Stimulated activated CD8-positive, alpha-beta memory T cell treated with anti-CD3 and anti-CD28 coated beads, Interleukin-7, amount 100 ng/mL, for 1 hour (primary cell): ENCODE data around the gene PRELID1.
"Not testable (repeated sequence)": the region's sequence is repeated elsewhere in the genome, so short reads cannot be mapped to it uniquely, and the experiment has no call there.

Experiments used
- DNase-seq, 2 donors: peaks; one replicate each; pipeline ENCODE4 v3.0.0-alpha.2; 2020; ENCODE audit warnings: low read depth in 2 of 2

PRELID1 gene

DNA sequence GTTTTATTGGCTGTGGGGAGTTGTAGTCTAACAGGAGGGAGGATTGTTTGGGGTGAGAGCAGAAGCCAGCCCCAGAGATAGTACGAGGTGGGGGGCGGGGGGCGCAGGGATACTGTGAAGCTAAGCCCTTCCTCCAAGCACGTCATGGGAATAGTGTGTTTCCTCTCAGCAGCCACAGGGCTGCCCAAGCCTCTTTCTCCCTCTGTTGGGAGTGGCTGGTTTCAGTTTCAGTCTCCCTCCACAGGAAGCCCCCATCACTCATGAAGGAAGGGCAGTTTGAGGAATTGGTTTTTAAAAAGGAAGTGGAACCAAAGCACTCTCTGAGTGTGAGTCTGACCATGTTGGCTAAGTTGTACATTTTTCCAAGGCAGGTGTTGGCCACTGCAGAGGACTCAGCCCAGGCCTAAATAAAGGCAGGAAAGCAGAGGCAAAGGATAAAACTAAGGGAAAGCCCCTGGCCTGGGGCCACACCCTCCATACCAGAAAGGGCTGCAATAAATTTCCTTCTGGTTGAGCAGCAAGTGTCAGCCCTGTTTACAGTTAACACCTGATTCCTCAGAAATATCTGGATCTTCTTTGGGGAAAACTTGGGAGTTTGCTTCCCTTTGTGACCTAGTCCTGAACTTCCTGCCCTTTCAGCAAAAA is 3.2 kb upstream of the PRELID1 start:
- DNase-seq, result peak; percentile 43 to 47

DNA sequence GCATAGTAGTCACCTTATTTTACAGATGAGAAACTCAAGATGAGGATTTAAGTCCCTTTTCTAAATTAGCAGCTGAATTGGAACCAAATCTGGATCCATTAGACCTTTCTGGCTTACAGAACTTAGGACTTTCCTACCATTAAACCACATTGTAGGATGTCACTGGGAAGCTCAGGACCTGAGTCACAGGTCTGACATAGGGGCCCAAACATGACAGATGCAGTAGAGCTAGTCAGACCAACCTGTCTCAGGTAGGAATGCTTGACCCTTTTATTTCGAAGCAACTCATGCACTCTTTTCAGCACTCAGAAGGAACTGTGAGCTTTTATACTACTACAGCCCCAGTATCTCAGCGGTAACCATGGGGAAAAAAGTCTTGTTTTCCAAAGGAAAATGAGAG is 2.6 kb upstream of the PRELID1 start:
- no peak for DNase-seq

DNA sequence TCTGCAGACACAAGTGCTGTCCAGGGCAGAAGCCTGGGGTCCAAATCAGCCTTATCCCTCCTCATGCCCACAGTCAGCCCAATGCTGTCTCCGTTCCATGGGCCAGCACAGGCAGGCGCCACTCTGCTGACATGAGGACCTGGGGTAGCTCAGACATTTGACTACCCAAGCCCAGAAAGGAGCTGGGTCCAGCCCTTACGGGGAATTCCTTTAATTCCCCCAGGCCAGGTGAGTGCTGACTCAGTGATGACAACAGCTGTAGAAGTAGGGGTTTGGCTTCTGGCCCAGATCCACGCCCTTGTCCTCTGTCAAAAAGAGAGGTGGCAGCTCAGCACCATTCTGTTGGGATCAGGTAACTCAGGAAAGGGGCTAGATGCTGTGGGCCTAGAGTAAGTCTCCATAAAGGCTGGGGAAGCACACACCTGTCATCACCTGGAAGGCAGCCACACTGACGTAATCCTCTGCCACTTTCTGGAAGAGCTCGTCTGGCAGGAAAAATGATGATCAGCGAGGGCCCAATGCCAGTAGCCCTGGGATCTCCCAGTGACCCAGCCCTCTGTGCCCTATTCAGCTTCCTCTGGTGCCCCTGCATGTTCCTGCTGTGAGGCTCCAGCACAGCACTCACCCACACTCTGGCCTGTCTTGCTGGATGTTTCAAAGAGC is 2.0 kb upstream of the PRELID1 start:
- DNase-seq, result no peak

DNA sequence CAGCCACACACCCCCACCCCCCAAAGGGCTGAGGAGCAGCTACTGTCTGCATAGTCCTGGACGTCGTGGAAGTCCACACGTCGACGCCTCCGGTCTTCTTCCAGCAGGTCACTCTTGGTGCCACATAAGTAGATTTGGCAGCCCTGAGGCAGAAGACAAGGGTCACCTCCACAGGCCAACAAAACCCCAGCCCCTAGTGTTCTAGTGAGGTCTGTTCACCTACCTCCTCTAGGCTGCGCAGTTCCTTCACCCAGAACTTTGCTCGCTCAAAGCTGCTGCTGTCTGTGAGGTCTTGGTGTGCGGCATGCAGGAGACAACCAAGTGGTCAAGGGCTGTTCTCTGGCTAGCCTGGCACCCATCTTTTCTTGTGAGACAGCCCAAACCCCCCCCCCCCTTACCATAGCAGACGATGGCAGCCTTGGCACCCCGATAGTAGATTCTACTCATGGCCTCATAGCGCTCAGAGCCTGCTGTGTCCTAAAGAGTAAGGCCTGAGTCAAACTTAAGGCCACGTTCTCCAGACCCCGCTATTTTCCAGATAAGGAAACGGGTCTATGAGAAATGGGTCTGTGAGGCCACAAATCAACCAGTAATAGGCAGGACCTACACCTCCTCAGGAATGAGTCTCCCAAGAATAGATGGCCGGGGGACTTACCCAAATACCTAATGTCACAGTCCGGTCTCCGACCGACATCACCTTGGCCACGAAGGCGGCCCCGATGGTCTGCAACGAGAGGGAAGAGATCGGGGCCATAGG is 1.1 kb upstream of the PRELID1 start:
- no peak for DNase-seq

DNA sequence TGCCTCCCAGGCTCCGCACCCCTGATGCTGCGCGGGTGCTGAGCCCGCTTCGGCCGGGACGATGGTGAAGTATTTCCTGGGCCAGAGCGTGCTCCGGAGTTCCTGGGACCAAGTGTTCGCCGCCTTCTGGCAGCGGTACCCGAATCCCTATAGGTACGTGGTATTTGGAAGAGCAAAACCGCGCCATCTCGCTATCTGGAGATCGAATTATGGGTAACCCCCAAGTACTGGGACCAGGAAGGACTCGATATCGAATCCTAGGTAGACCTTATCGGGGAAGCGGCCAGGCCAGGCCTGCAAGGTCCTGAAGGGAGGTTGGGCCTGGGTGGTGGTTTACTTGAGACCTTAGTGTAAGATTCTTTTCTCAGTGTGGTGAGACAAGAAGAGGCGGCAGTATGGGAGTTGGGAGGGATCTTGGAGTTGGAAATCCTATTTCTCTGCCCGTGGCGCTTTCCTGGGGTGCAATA is 359 bp downstream of the PRELID1 start:
- no peak for DNase-seq

DNA sequence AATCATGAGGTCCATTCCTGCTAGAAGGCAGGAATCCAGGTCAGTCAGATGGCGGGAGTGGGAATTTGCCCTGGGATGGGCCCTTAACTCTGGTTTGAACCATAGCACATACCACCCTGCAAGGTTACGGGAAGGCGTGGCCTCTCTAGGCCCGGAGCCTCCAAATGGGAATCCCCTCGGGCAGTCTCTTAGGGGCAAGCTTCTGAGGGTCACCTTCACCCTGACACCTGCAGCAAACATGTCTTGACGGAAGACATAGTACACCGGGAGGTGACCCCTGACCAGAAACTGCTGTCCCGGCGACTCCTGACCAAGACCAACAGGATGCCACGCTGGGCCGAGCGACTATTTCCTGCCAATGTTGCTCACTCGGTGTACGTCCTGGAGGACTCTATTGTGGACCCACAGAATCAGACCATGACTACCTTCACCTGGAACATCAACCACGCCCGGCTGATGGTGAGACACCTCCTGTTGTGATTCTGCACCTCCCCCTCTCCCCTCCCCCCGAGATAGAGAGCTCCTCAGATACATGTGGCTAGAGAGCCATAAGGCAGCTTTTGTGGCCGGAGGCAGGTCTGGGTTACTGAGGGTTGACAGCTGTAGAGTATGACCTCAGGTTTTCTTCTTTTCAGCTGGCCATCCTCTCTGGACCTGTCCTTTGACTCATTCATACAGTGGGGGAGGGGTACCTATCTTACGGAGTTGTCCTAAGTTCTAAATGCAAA is 957 bp downstream of the PRELID1 start:
- no peak for DNase-seq

DNA sequence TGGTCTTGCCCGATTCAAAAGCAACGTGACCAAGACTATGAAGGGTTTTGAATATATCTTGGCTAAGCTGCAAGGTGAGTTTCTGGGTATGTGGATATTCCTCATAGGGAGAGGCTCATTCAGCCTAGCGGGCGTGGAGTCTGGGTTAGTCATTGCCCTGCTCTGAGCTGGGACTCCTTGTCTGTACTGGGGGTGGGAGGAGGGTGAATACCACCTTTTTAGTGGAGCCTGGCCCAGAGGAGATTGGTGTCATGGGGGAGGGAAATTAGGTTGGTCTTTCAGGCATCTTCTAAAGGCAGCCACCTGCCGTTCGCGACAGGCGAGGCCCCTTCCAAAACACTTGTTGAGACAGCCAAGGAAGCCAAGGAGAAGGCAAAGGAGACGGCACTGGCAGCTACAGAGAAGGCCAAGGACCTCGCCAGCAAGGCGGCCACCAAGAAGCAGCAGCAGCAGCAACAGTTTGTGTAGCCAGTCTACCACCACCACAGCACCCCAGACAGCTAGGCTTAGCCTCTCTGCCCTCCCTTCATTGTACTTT is 2.6 kb downstream of the PRELID1 start:
- not testable (repeated sequence) for DNase-seq

DNA sequence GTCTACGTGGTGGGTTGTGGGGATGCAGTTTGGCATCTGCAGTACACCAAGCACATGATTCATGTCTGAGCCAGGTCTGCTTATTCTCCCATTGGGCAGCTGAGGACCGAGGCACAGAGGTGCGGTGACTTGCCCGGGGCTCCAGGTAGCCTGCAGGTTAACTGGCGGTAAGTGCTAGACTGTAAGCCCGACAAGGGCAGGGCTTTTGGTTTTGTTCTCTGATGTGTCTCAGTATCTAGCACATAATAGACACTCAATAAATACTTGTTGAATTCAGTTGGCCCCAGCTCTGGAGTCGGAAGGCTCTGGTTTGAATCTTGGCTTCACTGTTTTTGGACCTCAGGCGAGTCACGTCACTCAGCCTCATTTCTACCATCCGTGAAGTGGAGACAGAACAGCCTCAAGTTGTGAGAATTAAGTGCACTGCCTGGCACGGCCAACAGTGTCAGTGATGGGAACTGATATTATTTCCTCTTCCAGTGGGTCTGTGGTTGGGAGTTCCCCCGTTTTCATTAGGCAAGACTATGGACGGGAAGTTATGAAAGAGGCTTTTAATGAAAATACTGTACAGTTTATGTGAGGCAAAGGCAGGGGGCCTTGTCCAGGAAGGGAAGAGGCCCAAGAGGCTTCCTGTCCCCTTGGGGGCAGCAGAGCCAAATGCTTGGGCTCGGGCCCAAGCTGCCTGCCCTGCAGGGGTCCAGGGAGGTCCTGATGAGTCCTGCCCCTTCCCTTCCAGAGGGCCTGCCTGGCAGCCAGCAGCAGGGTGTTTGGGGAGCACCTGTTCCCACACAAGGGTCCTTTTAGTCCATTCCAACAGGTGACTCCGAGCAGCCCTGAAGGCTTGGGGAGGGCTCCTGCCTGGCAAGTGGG is 3.3 kb downstream of the PRELID1 start:
- DNase-seq, result no peak

DNA sequence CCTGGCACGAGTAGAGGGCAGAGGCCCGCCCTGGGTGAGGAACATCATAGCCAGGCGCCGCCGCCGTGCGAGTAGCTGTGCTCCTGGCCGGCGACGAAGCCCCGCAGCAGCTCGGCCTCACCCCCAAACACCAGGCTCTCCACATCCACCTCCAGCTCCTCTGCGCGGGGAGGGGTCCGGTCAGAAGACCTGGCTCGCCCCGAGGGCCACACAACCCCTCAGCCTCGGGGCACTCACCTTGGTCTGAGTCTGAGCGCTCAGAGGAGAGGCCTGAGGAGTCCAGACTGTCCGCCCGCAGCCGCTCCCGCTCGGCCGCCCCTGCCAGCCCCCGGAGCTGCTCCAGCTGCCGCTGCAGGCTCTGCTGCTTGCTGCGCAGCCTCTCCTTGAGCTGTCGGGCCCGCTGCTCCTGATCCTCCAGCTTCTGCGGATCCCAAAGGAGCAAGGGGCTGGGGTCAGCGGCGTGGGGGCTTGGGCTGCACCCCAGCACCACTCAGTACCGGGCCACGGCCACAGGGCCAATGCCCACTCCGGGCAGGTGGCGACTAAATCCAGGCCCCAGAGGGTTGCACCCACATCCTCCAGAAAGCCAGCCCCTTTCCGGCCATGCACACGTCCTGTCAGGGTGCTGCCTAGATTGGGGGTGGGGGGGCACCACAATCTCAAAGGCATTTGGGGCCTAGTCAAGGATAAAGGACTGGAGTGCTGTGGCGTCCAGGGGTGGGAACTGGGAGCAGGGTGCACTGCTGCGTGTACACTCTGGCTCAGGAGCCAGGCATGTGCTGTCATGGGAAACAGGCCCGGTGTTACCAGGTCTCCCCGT is 4.2 kb downstream of the PRELID1 start:
- no peak for DNase-seq

DNA sequence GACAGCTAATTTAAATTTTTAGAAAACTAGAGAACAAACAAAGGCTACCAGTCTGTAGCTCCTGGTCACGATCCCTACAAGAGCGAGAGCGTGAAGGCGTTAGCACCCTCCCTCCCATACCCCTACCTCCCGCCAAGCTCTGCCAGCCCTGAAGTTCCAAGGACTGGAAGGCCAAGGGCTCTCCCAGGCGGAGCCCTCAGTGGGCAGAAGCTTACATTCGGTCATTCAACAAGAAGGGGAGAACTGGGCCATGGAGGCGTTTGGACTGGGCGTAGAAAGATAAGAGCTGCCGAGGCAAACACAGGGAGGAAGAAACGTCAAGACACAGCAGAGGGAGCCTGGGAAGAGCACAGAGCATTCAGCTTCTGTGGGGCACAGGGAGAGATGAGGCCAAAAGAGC is 5.1 kb downstream of the PRELID1 start:
- no peak for DNase-seq

DNA sequence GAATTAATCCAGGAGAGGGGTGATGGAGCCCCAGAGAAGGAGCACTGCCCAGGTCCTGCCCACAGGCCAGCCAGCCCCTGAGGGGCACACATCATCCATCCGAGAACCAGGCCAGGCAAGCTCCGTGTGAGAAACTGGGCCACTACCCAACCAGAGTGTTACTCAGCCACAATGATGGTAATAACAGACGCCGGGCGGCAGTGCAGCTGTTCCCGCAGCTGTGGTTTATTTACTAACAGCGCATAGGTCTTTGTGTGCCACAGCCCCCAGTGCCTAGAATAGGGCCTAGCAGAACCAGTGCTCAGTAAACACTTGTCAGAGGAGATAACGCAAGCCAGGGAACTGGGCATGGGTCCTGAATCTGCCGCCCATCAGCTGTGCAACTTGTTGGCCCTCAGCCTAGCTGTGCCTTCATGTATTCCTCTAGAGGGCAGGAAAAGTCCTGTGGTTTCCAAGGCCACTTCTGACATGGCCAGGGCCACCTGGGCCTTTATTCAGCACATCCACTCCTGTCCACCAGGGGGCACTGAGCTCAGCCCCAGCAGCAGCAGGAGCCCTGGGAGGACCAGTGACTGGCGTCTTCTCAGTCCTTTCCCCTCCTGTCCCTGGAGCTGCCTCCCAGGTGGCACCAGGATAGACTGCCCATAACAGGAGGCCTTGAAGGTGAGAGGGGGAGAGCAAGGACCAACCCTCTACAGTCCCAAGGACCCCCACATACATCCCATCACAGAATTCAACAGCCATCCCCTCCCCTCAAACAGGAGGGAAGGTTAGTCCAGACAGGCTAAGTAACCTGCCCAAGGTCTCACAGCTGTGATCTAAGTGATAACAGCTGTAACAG is 6.0 kb downstream of the PRELID1 start:
- DNase-seq, result peak in 1 of 2 donors; percentile 46

DNA sequence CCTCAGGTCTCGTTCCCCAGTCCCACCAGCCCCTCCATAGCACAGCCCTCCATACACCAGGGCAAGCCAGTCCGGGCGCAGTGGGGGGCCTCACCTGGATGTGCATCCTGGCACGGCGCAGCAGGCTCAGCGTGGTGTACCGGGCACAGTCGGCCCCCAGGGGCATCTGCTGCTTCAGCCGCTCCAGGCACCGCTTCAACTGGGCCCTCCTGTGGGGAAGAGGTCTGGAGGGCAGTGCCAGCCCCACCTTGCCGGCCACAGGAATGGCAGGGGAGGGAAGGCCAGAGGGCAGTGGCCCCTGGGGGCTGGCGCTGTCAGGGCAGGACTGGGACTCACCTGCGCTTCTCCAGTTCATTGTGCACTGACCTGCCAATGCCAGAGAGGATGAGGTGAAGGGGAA is 6.7 kb downstream of the PRELID1 start:
- DNase-seq, result no peak

DNA sequence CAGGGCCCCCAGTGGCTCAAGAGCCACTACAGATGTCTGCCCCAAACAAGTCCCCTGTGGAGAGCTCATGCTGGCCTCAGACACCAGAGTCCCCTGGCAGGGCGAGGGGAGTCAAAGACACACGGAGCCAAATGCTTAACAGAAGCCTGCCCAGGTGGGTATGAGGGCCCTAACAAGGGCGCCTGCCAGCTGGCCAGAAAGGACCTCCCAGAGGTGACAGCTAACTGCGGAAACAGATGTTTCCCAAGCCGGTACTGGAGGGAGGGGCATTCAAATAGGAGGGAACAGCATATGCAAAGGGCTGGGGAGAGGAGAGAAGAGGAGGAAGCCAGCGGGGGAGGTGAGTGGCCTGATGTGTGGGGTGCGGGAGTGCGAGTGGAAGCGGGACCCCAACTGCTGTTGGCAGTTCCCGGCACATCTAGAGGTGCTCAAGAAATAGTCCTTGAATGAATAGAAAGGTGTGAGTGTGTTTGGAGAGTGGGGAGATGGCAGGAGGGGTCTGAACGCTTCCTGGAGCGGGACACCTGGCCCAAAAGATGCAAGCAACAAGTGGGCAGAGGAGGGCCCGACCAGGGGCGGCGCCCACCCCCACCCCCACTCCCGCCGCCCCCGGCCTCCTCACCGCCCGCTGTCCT is 7.3 kb downstream of the PRELID1 start:
- DNase-seq, result no peak

DNA sequence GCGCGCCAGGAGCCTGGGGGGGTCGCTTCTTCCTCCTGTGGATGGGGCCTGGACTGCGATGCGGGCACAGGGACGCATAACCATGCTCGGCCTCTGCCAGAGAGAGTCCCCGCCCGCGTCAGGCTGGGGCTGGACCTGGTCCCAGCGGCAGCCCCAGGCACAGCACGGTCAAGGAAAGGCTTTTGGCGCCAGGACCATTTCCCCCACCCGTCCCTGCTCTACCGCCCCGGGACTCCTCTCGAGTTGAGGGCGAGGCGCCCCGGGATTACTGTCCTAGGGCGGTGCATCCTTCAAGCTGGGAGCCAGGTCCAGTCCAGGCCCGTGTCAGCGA is 7.8 kb downstream of the PRELID1 start:
- no peak for DNase-seq

DNA sequence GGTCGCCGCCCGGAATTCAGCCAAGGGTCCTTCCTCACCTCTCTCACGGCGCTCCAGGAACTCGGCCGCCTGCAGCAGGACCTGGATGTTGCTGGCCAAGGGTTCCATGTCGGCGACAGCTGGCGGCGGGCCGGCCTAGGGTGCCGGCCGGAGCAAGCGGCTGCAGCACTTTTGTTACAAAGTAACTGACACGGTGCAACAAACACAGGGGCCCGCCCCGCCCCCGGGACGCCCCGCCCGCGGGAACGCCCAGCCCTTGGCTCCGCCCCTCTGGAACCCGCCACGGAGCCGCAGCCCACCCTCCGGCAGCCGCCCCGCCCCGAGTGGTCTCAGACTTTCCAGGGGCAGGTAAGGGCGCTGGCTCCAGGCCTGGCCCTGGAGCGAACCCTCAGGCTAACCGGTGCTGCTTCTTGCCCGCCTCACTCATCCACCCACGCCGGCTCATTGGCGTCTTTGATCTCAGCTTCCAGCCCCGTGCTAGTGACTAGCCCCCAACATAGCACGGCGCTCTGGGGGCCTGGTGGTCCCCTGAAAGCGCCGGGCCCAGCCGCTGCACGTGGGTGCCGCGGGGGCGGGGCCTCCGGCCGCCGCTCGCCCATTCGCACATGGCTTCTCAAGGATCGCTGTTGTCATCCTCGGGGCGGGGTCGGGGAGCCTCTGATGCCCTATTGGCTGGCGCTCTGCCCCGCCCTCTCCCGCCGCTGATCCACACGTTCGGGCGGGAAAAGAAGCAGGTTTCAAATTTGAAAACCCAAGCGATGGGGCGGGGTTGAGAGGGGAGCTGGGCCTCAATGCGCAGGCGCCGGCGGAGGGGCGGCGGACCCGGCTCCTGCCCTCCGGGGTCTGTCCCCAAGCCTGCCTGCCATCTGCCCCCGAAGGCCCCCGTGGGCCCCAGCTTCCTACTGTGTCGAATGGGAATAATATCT is 8.4 kb downstream of the PRELID1 start, which contains the start of gene MXD3:
Gene MXD3, minus strand, starts transcription at position 176 of the 926 bp plus-strand sequence. Its CDS starts 68 bp downstream, at position 108.
- DNase-seq, result peak; percentile 80 to 81

DNA sequence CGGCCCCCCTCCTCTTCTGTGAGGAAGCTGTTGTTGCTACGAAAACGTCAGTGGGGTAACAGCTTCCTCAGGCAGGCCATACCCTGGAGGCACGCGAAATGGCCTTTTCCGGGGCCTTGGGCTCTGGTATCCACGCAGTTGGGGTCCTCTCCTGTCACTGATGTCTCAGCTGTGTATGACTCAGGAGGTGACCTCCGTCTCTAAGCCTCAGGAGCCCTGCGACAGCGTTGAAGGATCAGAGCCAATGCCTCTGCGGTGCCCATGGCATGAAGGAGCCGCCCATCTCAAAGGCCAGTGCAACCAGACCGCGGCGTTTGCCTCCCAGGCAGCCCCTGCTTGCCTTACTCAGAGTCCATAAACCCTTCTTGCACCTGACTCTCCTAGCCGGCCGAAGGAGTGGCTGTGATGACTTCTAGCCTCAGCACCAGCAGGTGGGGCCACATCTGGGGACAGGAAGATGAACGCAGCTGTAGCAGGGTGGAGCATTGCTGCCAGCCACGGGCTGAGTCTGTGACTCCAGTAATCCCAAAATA is 9.1 kb downstream of the PRELID1 start:
- DNase-seq, result no peak

DNA sequence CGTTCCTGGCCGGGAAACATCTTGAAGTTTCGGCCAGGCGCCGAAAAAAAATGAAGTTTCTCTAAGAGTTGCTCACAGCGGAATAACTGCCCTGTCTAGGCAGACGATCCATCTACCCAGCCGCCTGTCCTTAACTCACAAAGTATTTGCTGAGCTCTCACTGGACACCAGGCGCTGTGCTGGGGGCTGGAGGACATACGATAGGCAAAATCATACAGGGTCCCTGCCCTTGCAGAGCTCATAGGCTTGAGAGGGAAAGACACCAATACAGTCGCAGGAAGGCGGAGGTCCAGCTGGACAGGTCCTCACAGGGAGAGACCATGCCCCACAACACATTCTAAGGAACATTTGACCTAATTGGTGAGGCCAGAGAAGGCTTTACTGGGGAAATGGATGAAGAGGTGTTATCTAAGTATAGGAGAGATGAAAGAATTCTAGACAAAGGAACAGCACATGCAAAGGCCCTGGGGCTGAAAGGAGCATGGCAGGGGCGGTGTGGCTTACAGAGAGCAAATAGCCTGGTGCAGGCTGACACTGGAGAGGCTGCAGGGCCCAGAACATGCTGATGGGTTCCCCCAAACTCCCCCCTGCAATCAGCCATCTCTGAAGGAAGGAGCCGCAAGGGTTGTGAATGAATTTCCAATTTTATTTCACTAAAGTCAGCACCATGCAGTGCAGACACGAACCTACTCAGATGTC is 10.1 kb downstream of the PRELID1 start:
- no peak for DNase-seq
